K562 (cell line): ENCODE measurements around the gene ZNF837. TPM values are rescaled to one million over a fixed set of nuclear protein-coding genes. Genes with fewer than 3 reads are reported as not detected.

ENCODE experiments used
- ATAC-seq: fragments of 200-7000 bp; cut with Tn5 transposase; 3 replicates; pipeline ENCODE4 v1.9.1; 2020; ENCODE audit warnings: moderate library complexity
- BruUV-seq: library from RNA; stranded (reverse); fragments of 400-500 nt; replicated peaks from 2 replicates; lab custom pipeline; 2021; lab: Mats Ljungman, UMichigan
- CTCF ChIA-PET: fragments of 300-600 bp; formaldehyde crosslinking; extraction: SDS; loops from one replicate; lab custom pipeline; 2021; ENCODE audit warnings: low intra/inter-chr PET ratio; lab: Yijun Ruan, JAX
- POLR2A ChIA-PET: fragments of 300-600, 350-650 bp; sonication (Branson Sonifier 250); formaldehyde crosslinking; extraction: SDS; loops from one replicate; lab custom pipeline; 2021; ENCODE audit warnings: antibody characterized with exemption, inconsistent platforms; lab: Yijun Ruan, JAX
- DNase-seq, 4 experiments: peaks; one replicate each; pipeline versions ENCODE4 v3.0.0 to v3.0.0-alpha.2; 2011 to 2018; ENCODE audit warnings: low spot score in 3 of 4, mixed read lengths in 3 of 4; ENCODE audit errors: extremely low read depth in 1 of 4
- FAIRE-seq: peaks from 2 replicates; lab custom pipeline; 2011; peaks lifted over from hg19 to GRCh38; lab: Jason Lieb, UNC
- H2AFZ ChIP-seq: 2 replicates; pipeline ENCODE4 v1.6.0; 2011; ENCODE audit warnings: low read depth, low read length, control low read depth, inconsistent platforms
- H3K27ac ChIP-seq: fragments of 200-600 bp; 3 replicates; pipeline ENCODE4 v1.8.0; 2011; ENCODE audit warnings: low read depth, mild to moderate bottlenecking, control low read depth, inconsistent platforms, low read length, moderate library complexity, mixed read lengths; ENCODE audit errors: extremely low read depth
- H3K27me3 ChIP-seq, 2 experiments: fragments of 300-600 bp in 1 of 2; 2 replicates in 1 of 2; 3 replicates in 1 of 2; pipeline versions ENCODE4 v1.6.0 to v1.8.0; 2011; ENCODE audit warnings: inconsistent platforms in 2 of 2, low read length in 2 of 2, mild to moderate bottlenecking in 1 of 2, mixed read lengths in 1 of 2, moderate library complexity in 1 of 2; ENCODE audit not compliant: control insufficient read depth in 2 of 2, insufficient read depth in 2 of 2
- H3K36me3 ChIP-seq: fragments of 300-600 bp; 3 replicates; pipeline ENCODE4 v1.8.0; 2011; ENCODE audit warnings: mild to moderate bottlenecking, low read length, inconsistent platforms; ENCODE audit not compliant: control insufficient read depth, insufficient read depth
- H3K4me1 ChIP-seq, 2 experiments: fragments of 200-600 bp in 1 of 2; replicated peaks in 1 of 2; 2 replicates in 1 of 2; 3 replicates in 1 of 2; pipeline versions ENCODE4 v1.5.1 to v1.8.0; 2011; ENCODE audit warnings: inconsistent platforms in 2 of 2, low read length in 2 of 2, mild to moderate bottlenecking in 1 of 2, mixed read lengths in 1 of 2, moderate library complexity in 1 of 2; ENCODE audit not compliant: control insufficient read depth in 2 of 2, insufficient read depth in 2 of 2
- H3K4me2 ChIP-seq: 2 replicates; pipeline ENCODE4 v1.6.1; 2011; ENCODE audit warnings: low read length, control low read depth, inconsistent platforms, mixed read lengths; ENCODE audit not compliant: insufficient read depth
- H3K4me3 ChIP-seq: fragments of 200-600 bp; sonication (generic), shearing (Covaris generic); 2 replicates; pipeline ENCODE4 v1.5.1; 2016; ENCODE audit warnings: control low read depth, inconsistent platforms
- H3K79me2 ChIP-seq: fragments of 200-600 bp; 3 replicates; pipeline ENCODE4 v1.8.0; 2011; ENCODE audit warnings: low read length, inconsistent platforms; ENCODE audit not compliant: control insufficient read depth, insufficient read depth
- H3K9ac ChIP-seq, 2 experiments: 2 replicates each; pipeline versions ENCODE4 v1.6.0 to v1.6.1; 2011; ENCODE audit warnings: low read depth in 2 of 2, low read length in 2 of 2, control low read depth in 1 of 2, inconsistent platforms in 1 of 2, mild to moderate bottlenecking in 1 of 2, mixed read lengths in 1 of 2; ENCODE audit not compliant: insufficient read depth in 1 of 2
- H3K9me1 ChIP-seq: one replicate; pipeline ENCODE4 v1.6.0; 2011; ENCODE audit warnings: inconsistent platforms, mild to moderate bottlenecking, low read length, moderate library complexity; ENCODE audit not compliant: control insufficient read depth, insufficient read depth
- H3K9me3 ChIP-seq: replicated peaks from 2 replicates; pipeline ENCODE4 v1.5.1; 2011; ENCODE audit warnings: low read depth, low read length, inconsistent platforms; ENCODE audit not compliant: control insufficient read depth, insufficient read depth
- H4K20me1 ChIP-seq: replicated peaks from 2 replicates; pipeline ENCODE4 v1.6.1; 2011; ENCODE audit warnings: low read length, inconsistent platforms, mixed read lengths; ENCODE audit not compliant: control insufficient read depth, insufficient read depth
- BRCA1 ChIP-seq, 2 experiments: fragments of 450-650 bp in 1 of 2; sonication (generic) in 1 of 2; formaldehyde crosslinking in 1 of 2; IDR thresholded peaks; 2 replicates each; pipeline versions ENCODE4 v1.5.0 to v1.6.1; 2017 to 2020; ENCODE audit warnings: mild to moderate bottlenecking in 1 of 2, missing genetic modification reagents in 1 of 2
- EP300 ChIP-seq: IDR thresholded peaks from 2 replicates; pipeline ENCODE4 v1.6.1; 2012; ENCODE audit warnings: low read length, improper control_type of control experiment
- KDM5B ChIP-seq: fragments of 200-600 bp; sonication (generic); IDR thresholded peaks from 2 replicates; pipeline ENCODE4 v1.6.1; 2012; ENCODE audit warnings: low read depth, mild to moderate bottlenecking, moderate library complexity, low read length, control low read depth, inconsistent platforms; ENCODE audit not compliant: insufficient replicate concordance
- POLR2G ChIP-seq: fragments of 200-400 bp; formaldehyde crosslinking; IDR thresholded peaks from 2 replicates; pipeline ENCODE4 v1.6.1; 2017; ENCODE audit warnings: low read depth, mild to moderate bottlenecking, antibody characterized with exemption, low read length, moderate library complexity
- TOE1 ChIP-seq, 2 experiments: fragments of 450-650 bp in 1 of 2; sonication (generic) in 1 of 2; formaldehyde crosslinking in 1 of 2; IDR thresholded peaks; 2 replicates each; pipeline versions ENCODE4 v1.7.1 to v1.8.0; 2016 to 2022; ENCODE audit warnings: borderline replicate concordance in 2 of 2, mild to moderate bottlenecking in 2 of 2, antibody characterized with exemption in 1 of 2, inconsistent platforms in 1 of 2, low read depth in 1 of 2, missing genetic modification reagents in 1 of 2, moderate library complexity in 1 of 2
- TRIM24 ChIP-seq, 2 experiments: fragments of 450-650 bp; IDR thresholded peaks; 2 replicates each; pipeline ENCODE4 v1.6.1; 2016
- WGBS: fragments of 100-300 bp; shearing (Covaris generic); methylation state at CpG from one replicate; pipeline ENCODE4 v1.1.6; 2016; ENCODE audit warnings: low coverage, mixed read lengths; ENCODE audit not compliant: insufficient coverage; ENCODE audit errors: missing lambda C conversion rate; 5-methylcytosine and 5-hydroxymethylcytosine counted together
- in situ Hi-C: fragments of 300-500 bp; cut with MboI; formaldehyde crosslinking; loops from 4 replicates; pipeline ENCODE4 v1.15.0; 2018; ENCODE audit warnings: inconsistent platforms, mixed read lengths
- intact Hi-C: fragments of 100-400 bp; cut with micrococcal nuclease; formaldehyde crosslinking; loops from 2 replicates; pipeline ENCODE4 v1.14.2; 2022
- polyA plus RNA-seq, 8 experiments: library from polyadenylated mRNA; depleted of rRNA in 4 of 8; stranded (reverse) in 5 of 8; unstranded in 3 of 8; fragments of >200 nt; fragmentation: Nextera tagmentation in 2 of 8; fragmentation: Illumina TruSeq in 1 of 8; extraction: Ambion mirVana in 2 of 8; extraction: Trizol in 1 of 8; gene quantifications; 2 replicates each; pipeline versions ENCODE4 v1.2.1 to v1.2.3, GENCODE V29; 2011 to 2014; ENCODE audit warnings: inconsistent platforms in 1 of 8, missing spikeins in 1 of 8
- total RNA-seq, 7 experiments: library from RNA; depleted of rRNA in 6 of 7; stranded (reverse); fragments of >200 nt in 6 of 7; fragmentation: Illumina TruSeq in 2 of 7; extraction: Trizol in 2 of 7; gene quantifications; 2 replicates each; pipeline versions ENCODE4 v1.2.1 to v1.2.3, GENCODE V29; 2011 to 2021; ENCODE audit warnings: low replicate concordance in 1 of 7

ZNF837 gene
- total and polyA plus RNA-seq, 9 of the 15 experiments (the other 6 are each of a cell fraction or from before 2014, with no cell fraction given), result 0.11 to 2.1 (median 0.57) TPM; not detected in 4

DNA sequence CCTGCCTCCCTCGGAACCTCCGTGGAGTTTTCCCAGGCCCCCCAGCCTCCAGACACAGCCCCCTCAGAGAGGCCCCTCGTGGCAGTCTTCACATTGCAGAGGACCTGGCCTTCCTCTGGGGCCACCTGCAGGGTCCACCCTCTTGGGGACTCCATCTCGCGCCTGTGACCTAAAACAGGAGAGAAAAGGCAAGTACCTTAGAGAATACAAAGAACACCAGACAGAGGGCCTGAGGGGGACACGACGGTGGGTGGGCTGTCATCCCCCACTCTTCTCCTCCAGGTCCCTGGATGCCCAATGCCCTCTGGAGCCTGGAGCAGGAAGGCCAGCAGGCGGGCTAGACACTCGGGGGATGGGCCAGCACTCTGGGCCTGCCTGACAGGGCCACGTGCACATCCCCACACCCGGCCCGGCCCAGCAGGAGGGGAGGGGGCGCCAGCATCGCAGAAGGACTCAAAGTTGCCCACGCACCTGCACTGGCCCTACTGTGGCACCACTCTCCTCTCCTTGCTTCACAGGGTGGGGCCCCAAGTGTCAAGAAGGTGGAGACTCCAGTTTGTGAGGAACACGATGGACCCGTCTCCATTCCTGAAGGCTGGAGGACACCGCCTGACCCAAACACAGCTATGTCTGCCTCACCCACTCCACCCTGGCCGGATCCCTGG is 23.2 kb downstream of the ZNF837 start:
- DNase-seq, result no peak
- Histone ChIP-seq H3K4me1 (peaks cover 7 to 39% of the 10 kb centered on the region in 2 experiments; a peak in 3 of 5 replicates), H4K20me1 (no peaks in the 10 kb centered on the region), H3K27me3 (no peaks in the 10 kb centered on the region), H3K36me3 (no peaks in the 10 kb centered on the region), H3K9ac (no peak overlapping the region; a peak in 1 of 4 replicates), H3K4me2 (no peak overlapping the region), H3K27ac (no peak overlapping the region), H3K4me3 (no peak overlapping the region), H3K9me3 (no peaks in the 10 kb centered on the region), H3K9me1 (no peaks in the 10 kb centered on the region)
- ChIA-PET CTCF (no interaction called here), POLR2A (no interaction called here)
- no peak for ATAC-seq
- 73% methylated on average over 16 of the region's 19 CpGs for WGBS
- in situ Hi-C loops (no loop called here), intact Hi-C loops (no loop called here)
- TF ChIP-seq KDM5B (no peak), BRCA1 (IDR thresholded peaks at IDR 0.05) (no peak), BRCA1 (CRISPR knock-in tag; IDR thresholded peaks at IDR 0.05) (no peak), POLR2G (peak; percentile 56), TRIM24 (IDR thresholded peaks at IDR 0.05) (no peak), EP300 (no peak), TOE1 (IDR thresholded peaks at IDR 0.05; ENCODE audit: borderline replicate concordance) (no peak), TOE1 (CRISPR knock-in tag; IDR thresholded peaks at IDR 0.05; ENCODE audit: borderline replicate concordance, low read depth) (no peak)
- TF ChIP-seq, all 486 proteins: peak for 1
- peaks cover 7% of the 10 kb centered on the region; the same call in 1 of the 3 replicates for H3K79me2 ChIP-seq
- no peak overlapping the region for H2AFZ ChIP-seq
- no TSS peak for BruUV-seq
- no peak for FAIRE-seq
